ENCODE results near the gene RPS5.

GRCh38 chr19:58355215-58355796 lies 31.8 kb upstream of the RPS5 start:
- TF ChIP-seq CTCF (IDR thresholded peaks at IDR 0.05; ENCODE audit: borderline replicate concordance, extremely low read depth, low read length, poor library complexity, severe bottlenecking) (no peak), EZH2 (IDR thresholded peaks at IDR 0.05; ENCODE audit: borderline replicate concordance, low read depth, low read length, severe bottlenecking) (no peak)
